Measurements from ENCODE around the gene WDR1. TPM values are rescaled to one million over a fixed set of nuclear protein-coding genes. Genes with fewer than 3 reads are reported as not detected.

The WDR1 gene
- total RNA-seq, 1 experiment from 2014 or later = 223 TPM

DNA sequence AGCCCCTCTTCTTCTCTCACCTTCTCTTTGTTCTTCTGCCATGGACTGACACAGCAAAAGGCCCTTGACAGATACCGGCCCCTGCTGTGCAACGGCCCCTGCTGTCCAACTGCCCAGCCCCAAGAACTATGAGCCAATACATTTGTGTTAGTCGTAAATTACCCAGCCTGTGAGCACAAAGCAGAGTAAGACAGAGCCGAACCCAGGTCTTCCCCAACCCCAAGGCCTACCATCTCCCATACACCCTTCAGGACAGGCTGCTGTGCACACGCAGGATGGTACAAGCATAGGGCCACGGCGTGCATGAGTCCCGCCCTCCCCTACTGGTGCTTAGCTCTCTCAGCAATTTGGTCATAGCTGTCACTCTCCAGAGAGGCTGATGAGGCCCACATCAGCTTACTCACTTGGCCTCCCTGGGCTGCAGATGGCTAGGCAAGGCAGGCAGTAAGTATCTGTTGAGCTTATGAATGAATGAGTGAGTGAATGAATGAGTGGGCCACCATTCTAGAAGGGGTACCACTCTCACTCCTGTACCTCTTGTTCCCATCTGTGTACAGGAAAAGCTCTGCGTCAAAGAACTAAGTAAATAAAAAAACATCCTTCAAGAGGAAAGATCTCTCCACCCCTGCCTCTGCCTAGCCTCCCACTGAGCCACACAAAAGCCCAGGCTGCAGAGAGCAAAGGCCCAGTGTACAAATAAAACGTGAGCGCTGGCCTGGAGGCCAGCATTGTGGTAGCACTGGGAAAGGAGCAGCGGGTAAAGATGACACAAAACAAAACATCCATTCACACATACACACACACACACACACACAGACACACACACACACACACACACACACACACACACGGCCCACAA lies 13.9 kb downstream of the WDR1 start:
- ChIA-PET CTCF (no interaction called here), POLR2A (interaction anchor here (1.1 kb wide), 1 partner anchor 14 kb away, joined by 4 read pairs; the partner anchor contains the start of gene WDR1), RAD21 (ENCODE audit: low non-redundant PET in 1 of 2, low total read pairs in 2 of 2, uncharacterized antibody in 2 of 2, unreplicated experiment in 2 of 2) (no interaction called here)
- Histone ChIP-seq H3K27ac (ENCODE audit: low read depth, low read length) (no peak overlapping the region), H3K79me2 (ENCODE audit: insufficient read depth, low read length) (peaks cover 99% of the 10 kb centered on the region), H3K4me3 (replicated peaks in 1 of 2; ENCODE audit: low read depth in 1 of 2, low read length in 2 of 2) (no peak overlapping the region), H3K36me3 (ENCODE audit: control insufficient read depth in 1 of 2, insufficient read depth in 2 of 2, low read length in 2 of 2) (peaks cover 19 to 37% of the 10 kb centered on the region in 2 experiments), H3K4me2 (ENCODE audit: low read length) (no peak overlapping the region), H3K4me1 (ENCODE audit: control insufficient read depth in 1 of 2, insufficient read depth in 2 of 2, low read length in 2 of 2) (peaks cover 26 to 74% of the 10 kb centered on the region in 2 experiments), H2AFZ (ENCODE audit: low read depth, low read length, poor library complexity, severe bottlenecking) (no peak overlapping the region), H3K27me3 (ENCODE audit: insufficient read depth, low read length) (no peaks in the 10 kb centered on the region), H3K9ac (ENCODE audit: low read length) (no peak overlapping the region), H4K20me1 (ENCODE audit: insufficient read depth) (peaks cover 5% of the 10 kb centered on the region; the same call in 1 of the 2 replicates), H3K9me3 (ENCODE audit: control insufficient read depth in 1 of 2, insufficient read depth in 1 of 2, low read depth in 1 of 2, low read length in 2 of 2) (no peaks in the 10 kb centered on the region), H3K9me2 (ENCODE audit: insufficient read depth) (no peaks in the 10 kb centered on the region)
- ATAC-seq (no peak), DNase-seq (ENCODE audit: low read depth, low spot score) (no peak)
- intact Hi-C loops (cut with micrococcal nuclease) = no loop called here
- TF ChIP-seq ELF1 (IDR thresholded peaks at IDR 0.05; ENCODE audit: borderline replicate concordance, low read depth) (no peak), MAX (IDR thresholded peaks at IDR 0.05) (no peak), ZFX (IDR thresholded peaks at IDR 0.05) (no peak), ATF3 (IDR thresholded peaks at IDR 0.05) (no peak), EZH2phosphoT487 (IDR thresholded peaks at IDR 0.05; ENCODE audit: borderline replicate concordance) (no peak), POLR2AphosphoS5 (IDR thresholded peaks at IDR 0.05; ENCODE audit: low read depth, low read length) (no peak), JUND (IDR thresholded peaks at IDR 0.05) (no peak), SP1 (IDR thresholded peaks at IDR 0.05; ENCODE audit: low read depth) (no peak), YY1 (IDR thresholded peaks at IDR 0.05; ENCODE audit: extremely low read depth, insufficient replicate concordance, low read depth, low read length) (no peak), POLR2A (IDR thresholded peaks at IDR 0.05; ENCODE audit: borderline replicate concordance, extremely low read depth, insufficient read depth, insufficient read length) (no peak), ZNF274 (IDR thresholded peaks at IDR 0.05; ENCODE audit: low read depth, low read length) (no peak), RAD21 (IDR thresholded peaks at IDR 0.05; ENCODE audit: low read depth) (no peak), CBX3 (IDR thresholded peaks at IDR 0.05; ENCODE audit: low read depth) (no peak), TCF7L2 (IDR thresholded peaks at IDR 0.05; ENCODE audit: borderline replicate concordance, extremely low read depth, insufficient read depth, insufficient read length) (no peak), CTCF (IDR thresholded peaks at IDR 0.05 in 2 of 3, conservative IDR thresholded peaks at IDR 0.05 in 1 of 3; ENCODE audit: borderline replicate concordance in 1 of 3, insufficient read depth in 1 of 3, low read depth in 2 of 3, low read length in 2 of 3) (no peak), FOSL1 (IDR thresholded peaks at IDR 0.05; ENCODE audit: low read depth) (no peak)
- TF ChIP-seq, protein P1, sequence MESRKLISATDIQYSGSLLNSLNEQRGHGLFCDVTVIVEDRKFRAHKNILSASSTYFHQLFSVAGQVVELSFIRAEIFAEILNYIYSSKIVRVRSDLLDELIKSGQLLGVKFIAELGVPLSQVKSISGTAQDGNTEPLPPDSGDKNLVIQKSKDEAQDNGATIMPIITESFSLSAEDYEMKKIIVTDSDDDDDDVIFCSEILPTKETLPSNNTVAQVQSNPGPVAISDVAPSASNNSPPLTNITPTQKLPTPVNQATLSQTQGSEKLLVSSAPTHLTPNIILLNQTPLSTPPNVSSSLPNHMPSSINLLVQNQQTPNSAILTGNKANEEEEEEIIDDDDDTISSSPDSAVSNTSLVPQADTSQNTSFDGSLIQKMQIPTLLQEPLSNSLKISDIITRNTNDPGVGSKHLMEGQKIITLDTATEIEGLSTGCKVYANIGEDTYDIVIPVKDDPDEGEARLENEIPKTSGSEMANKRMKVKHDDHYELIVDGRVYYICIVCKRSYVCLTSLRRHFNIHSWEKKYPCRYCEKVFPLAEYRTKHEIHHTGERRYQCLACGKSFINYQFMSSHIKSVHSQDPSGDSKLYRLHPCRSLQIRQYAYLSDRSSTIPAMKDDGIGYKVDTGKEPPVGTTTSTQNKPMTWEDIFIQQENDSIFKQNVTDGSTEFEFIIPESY (IDR thresholded peaks at IDR 0.05; ENCODE audit: extremely low read depth, insufficient replicate concordance, low read length) = no peak
- TF ChIP-seq, protein P2, sequence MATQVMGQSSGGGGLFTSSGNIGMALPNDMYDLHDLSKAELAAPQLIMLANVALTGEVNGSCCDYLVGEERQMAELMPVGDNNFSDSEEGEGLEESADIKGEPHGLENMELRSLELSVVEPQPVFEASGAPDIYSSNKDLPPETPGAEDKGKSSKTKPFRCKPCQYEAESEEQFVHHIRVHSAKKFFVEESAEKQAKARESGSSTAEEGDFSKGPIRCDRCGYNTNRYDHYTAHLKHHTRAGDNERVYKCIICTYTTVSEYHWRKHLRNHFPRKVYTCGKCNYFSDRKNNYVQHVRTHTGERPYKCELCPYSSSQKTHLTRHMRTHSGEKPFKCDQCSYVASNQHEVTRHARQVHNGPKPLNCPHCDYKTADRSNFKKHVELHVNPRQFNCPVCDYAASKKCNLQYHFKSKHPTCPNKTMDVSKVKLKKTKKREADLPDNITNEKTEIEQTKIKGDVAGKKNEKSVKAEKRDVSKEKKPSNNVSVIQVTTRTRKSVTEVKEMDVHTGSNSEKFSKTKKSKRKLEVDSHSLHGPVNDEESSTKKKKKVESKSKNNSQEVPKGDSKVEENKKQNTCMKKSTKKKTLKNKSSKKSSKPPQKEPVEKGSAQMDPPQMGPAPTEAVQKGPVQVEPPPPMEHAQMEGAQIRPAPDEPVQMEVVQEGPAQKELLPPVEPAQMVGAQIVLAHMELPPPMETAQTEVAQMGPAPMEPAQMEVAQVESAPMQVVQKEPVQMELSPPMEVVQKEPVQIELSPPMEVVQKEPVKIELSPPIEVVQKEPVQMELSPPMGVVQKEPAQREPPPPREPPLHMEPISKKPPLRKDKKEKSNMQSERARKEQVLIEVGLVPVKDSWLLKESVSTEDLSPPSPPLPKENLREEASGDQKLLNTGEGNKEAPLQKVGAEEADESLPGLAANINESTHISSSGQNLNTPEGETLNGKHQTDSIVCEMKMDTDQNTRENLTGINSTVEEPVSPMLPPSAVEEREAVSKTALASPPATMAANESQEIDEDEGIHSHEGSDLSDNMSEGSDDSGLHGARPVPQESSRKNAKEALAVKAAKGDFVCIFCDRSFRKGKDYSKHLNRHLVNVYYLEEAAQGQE (IDR thresholded peaks at IDR 0.05; ENCODE audit: low read depth) = no peak
- BruUV-seq (replicated peaks) = no TSS peak
